ENCODE measurements around the gene DOCK10.

GRCh38 chr2:224930124-224930523, 112.1 kb downstream of the DOCK10 start:
- TF ChIP-seq POLR2AphosphoS5 (IDR thresholded peaks at IDR 0.05; ENCODE audit: low read depth, low read length), result no peak
- no peak for TF ChIP-seq CTCF (IDR thresholded peaks at IDR 0.05)
- no peak for TF ChIP-seq REST (IDR thresholded peaks at IDR 0.05; ENCODE audit: insufficient read depth in 1 of 2, low read depth in 2 of 2, low read length in 1 of 2)
- no peak for TF ChIP-seq SIN3A (IDR thresholded peaks at IDR 0.05; ENCODE audit: borderline replicate concordance, insufficient read depth, low read depth, low read length)
- no peak for TF ChIP-seq TCF7L2 (IDR thresholded peaks at IDR 0.05; ENCODE audit: low read depth, low read length)

Data from Panc1 (cell line).